ENCODE results near the gene GALNT6.
A peak's percentile ranks its signal among the peaks of the same experiment; 100 is the strongest.
"Not testable (repeated sequence)": the region's sequence is repeated elsewhere in the genome, so short reads cannot be mapped to it uniquely, and the experiment has no call there.

Gene GALNT6

DNA sequence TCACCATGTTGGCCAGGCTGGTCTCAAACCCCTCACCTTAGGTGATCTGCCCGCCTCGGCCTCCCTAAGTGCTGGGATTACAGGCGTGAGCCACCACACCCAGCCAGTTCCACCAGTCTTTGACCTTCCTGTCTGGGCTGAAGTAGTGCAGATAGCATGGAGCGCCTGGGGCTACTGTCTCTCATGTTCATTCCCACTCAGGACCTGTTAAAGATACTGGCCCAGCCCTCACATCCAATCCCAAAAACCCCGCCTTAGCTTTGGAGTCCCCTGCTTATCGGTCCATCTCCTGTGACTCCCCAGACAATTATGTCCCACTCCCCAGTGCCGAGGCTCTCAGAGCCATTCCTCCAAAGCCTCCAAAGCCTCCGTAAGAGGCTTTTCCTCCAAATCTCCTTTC is 32.7 kb downstream of the GALNT6 start:
- no peak for DNase-seq

- DNase-seq = no peak
Measured at GRCh38 chr12:51357374-51358047, 33.7 kb downstream of the GALNT6 start.

DNA sequence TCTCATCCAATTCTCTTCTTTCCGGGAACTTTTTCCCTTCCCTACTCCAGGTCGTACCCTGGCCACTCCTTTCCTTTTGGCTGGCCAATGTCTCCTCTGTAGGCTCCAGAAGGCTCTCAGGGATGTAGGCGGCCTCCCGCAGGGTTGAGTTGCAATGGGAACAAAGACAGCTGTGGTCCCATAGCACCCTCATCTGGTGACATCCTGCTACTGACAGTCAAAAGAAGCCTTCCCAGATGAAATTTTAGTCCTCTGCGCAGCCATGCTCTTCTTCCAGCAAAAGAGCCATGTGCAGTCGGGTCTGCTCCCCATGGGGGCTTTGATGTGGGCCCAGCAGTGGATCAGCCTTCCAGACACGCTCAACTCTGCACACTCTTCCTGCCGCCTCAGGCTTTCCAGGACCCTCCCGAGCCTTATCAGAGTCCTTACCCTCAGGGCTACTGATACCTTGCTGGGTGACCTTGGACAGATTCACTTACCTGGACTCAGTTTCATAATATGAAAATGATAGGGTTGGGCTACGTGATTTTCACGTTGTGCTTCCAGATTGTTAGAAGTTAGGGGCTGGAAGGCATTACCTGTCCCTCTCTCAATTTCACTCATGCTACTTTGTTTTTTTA is 39.2 kb downstream of the GALNT6 start:
- DNase-seq = peak in 31 of 51 donors; percentile 9 to 77 (median 31)

GRCh38 chr12:51349026-51349425 is 42.2 kb downstream of the GALNT6 start:
- DNase-seq = no peak

GRCh38 chr12:51348116-51348515 is 43.1 kb downstream of the GALNT6 start:
- DNase-seq = no peak

DNA sequence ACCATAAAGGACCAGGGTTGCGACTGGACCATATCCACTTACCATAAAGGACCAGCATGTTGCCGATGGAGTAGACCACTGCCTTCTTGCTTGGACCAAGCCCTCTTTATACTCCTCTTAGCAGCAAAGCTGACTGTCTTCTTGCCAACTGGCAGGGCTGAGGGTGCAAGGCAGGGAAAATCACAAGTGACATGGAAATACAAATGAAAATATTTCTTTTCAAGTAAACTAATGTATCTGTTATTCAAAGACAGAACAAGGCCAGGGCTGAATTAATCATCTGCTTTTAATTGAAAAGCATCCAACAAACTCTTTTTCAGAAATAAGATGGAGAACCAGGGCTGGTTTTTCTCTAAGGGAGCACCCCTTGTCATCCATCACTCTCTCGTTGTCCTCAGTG is 44.6 kb downstream of the GALNT6 start, which contains the start of gene CELA1:
CELA1 (minus strand) TSS at position 99 of the 400 bp plus-strand sequence; CDS start at position 58, 41 bp downstream.
- no peak for DNase-seq

GRCh38 chr12:51345681-51346080 is 45.5 kb downstream of the GALNT6 start:
- DNase-seq = no peak

DNA sequence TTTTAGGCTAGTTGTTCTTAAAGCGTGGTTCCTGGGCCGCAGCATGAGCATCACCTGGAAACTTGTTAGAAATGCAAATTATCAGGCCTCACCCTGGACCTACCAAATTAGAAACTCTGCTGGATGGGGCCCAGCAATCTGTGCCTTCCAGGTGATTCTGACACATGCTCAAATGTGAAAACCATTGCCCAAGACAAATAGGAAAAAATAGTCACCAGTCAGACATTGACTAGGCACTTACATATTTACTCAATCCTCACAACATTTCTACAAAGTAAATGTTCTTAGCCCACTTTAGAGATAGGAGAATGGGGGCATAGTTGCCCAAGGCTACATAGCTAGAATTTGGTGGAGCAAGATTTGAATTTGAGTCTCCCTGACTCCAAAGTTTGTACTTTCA is 48.0 kb downstream of the GALNT6 start:
- DNase-seq = no peak

GRCh38 chr12:51342416-51342815 is 48.8 kb downstream of the GALNT6 start:
- DNase-seq = no peak

GRCh38 chr12:51341251-51342007 is 49.8 kb downstream of the GALNT6 start:
- DNase-seq = peak in 42 of 51 donors; percentile 9 to 84 (median 38)

GRCh38 chr12:51339750-51340149 is 51.5 kb downstream of the GALNT6 start:
- DNase-seq = no peak

DNA sequence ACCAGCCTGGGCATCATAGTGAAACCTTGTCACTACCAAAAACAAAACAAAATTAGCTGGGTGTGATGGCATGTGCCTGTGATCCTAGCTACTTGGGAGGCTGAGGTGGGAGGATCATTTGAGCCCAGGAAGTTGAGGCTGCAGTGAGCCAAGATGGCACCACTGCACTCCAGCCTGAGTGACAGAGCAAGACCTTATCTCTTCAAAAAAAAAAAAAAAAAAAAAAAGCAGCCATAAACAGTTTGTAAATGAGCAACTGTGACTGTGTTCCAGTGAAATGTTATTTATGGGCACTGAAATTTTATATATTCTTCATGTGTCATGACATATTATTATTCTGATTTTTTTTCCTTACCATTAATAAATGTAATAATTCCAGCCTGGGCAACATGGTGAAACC is 53.9 kb downstream of the GALNT6 start:
- not testable (repeated sequence) for DNase-seq

DNA sequence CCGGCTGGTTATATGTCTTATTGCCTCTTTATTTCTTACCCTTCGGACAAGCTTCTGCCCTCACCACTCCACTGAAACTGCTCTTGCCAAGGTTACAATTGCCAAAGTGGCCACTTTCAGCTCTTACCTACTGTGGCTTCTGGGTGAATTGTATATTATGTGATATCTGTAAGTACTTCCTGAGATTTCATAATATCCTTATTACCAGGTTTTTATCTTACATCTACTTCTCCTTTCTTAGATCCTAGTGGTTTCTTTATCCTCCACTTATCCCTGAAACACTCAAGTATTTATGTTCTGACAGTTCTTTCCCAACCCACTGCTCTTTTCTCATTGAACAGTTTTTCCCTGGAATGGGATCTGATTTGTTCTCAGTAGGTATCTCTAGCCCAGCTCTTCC is 55.3 kb downstream of the GALNT6 start:
- DNase-seq = no peak

- DNase-seq = no peak
Measured at GRCh38 chr12:51334764-51335163, 56.4 kb downstream of the GALNT6 start.

- no peak for DNase-seq
Measured at GRCh38 chr12:51333536-51333935, 57.7 kb downstream of the GALNT6 start.

DNA sequence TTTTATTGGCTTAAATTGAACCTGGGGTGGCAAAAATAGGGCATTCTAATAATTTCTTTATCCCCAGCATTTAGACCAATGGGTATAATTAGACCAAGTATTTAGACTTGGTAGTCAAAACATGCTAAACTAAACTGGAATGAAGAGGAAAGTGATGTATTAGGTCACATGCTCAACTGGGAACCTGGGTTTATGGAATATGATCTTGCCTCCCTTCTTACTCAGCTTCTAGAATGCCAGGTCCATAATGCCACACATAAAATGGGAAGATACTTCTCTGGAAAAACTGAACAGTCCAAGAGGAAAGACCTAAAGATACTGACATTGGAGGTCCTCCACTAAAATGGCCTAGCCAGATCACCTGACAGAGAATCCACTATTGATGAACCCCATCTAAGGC is 61.0 kb downstream of the GALNT6 start:
- DNase-seq = no peak

GRCh38 chr12:51329742-51330141 is 61.5 kb downstream of the GALNT6 start:
- DNase-seq = no peak

GRCh38 chr12:51328587-51328986 is 62.6 kb downstream of the GALNT6 start:
- no peak for DNase-seq

- peak in 8 of 51 donors; percentile 2 to 33 (median 10) for DNase-seq
Measured at GRCh38 chr12:51326698-51327439, 64.3 kb downstream of the GALNT6 start.

DNA sequence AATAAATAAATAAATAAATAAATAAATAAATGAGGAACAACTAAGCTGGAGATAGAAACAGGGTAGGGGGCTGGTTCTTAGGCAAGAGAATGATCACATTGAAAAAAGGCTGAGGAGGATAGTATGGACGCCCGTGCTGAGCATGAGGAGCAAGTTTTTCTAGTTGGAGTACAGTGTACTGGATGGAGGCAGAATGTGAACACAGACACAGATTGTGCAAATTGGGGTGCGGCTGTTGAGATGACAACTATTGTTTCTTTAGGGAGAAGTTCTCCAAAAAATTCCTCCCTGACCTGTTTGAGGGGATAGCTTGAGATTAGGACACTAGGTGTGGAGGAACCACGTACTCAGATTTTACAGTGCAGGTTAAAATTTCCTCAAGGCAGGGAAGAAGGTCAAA is 66.3 kb downstream of the GALNT6 start:
- DNase-seq = no peak

DNA sequence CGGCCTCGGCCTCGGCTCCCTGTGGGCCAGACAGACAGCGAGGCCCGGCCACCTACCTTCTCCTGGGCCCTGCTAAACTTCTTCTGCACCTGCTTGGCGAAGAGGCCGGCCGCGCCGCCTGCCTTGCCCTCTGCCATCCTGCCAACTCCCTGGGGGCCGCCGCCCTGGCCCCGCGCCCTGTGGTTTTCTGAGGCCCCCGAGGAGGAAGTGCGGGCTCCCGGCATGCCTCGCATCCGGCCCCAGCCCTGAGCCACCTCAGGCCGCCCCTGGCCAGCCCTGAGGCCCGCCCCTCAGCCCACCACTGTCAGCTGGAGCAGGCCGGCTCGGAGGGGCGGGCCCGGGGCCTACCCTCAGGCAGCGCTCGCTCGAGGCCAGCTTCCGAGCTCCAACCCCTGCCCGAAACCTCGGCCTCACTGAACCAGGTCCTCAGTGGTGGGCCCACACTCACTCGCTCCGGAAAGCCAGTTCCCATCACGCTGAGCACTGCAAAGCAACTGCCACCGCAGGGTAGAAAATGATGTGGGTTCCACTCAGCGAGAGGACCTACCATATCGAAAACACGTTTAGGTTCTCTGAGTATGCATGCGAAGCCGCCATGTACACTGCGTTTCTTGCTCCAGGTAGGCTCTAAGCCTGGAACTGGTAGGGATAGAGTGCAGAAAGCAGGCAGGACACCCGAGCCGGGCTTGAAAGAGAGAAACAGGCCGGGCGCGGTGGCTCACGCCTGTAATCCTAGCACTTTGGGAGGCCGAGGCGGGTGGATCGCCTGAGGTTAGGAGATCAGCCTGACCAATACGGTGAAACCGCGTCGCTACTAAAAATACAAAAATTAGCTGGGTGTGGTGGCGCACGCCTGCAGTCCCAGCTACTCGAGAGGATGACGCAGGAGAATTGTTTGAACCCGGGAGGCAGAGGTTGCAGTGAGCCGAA is 67.0 kb downstream of the GALNT6 start, which contains the start of gene BIN2:
BIN2 (minus strand) TSS at position 209 of the 930 bp plus-strand sequence; CDS start at position 137, 72 bp downstream.
- DNase-seq = peak in 15 of 51 donors; percentile 1 to 31 (median 8)
